Panc1 (cell line): ENCODE measurements around the gene ADD1.

Experiments used
- CTCF ChIP-seq: fragments of 450-650 bp; IDR thresholded peaks from 2 replicates; pipeline ENCODE4 v1.5.1; 2017; ENCODE audit warnings: mild to moderate bottlenecking
- POLR2AphosphoS5 ChIP-seq: IDR thresholded peaks from 2 replicates; pipeline ENCODE4 v1.6.1; 2012; ENCODE audit warnings: mild to moderate bottlenecking, low read depth, low read length, moderate library complexity
- REST ChIP-seq, 2 experiments: IDR thresholded peaks; 2 replicates each; pipeline ENCODE4 v1.6.1; 2011 to 2012; ENCODE audit warnings: low read depth in 2 of 2, control low read depth in 1 of 2, low read length in 1 of 2, mild to moderate bottlenecking in 1 of 2, moderate library complexity in 1 of 2; ENCODE audit not compliant: insufficient read depth in 1 of 2
- SIN3A ChIP-seq: IDR thresholded peaks from 2 replicates; pipeline ENCODE4 v1.6.1; 2012; ENCODE audit warnings: low read depth, mild to moderate bottlenecking, low read length, moderate library complexity, borderline replicate concordance; ENCODE audit not compliant: insufficient read depth
- TCF7L2 ChIP-seq: IDR thresholded peaks from 2 replicates; pipeline ENCODE4 v1.6.1; 2011; ENCODE audit warnings: mild to moderate bottlenecking, low read depth, low read length, inconsistent platforms

GRCh38 chr4:2954358-2955185, 110.9 kb downstream of the ADD1 start:
- TF ChIP-seq CTCF (peak; percentile 47), REST (IDR thresholded peaks at IDR 0.05; ENCODE audit: insufficient read depth in 1 of 2, low read depth in 2 of 2, low read length in 1 of 2) (no peak), POLR2AphosphoS5 (no peak), SIN3A (no peak), TCF7L2 (no peak)
